COLO668 (cell line): ENCODE data around the gene SMAD5.
A peak's percentile ranks its signal among the peaks of the same experiment; 100 is the strongest.

Source experiments
- DNase-seq: peaks from one replicate; lab custom pipeline; 2025; ENCODE audit not compliant: unreplicated experiment; lab: John Stamatoyannopoulos, UW

Gene SMAD5

DNA sequence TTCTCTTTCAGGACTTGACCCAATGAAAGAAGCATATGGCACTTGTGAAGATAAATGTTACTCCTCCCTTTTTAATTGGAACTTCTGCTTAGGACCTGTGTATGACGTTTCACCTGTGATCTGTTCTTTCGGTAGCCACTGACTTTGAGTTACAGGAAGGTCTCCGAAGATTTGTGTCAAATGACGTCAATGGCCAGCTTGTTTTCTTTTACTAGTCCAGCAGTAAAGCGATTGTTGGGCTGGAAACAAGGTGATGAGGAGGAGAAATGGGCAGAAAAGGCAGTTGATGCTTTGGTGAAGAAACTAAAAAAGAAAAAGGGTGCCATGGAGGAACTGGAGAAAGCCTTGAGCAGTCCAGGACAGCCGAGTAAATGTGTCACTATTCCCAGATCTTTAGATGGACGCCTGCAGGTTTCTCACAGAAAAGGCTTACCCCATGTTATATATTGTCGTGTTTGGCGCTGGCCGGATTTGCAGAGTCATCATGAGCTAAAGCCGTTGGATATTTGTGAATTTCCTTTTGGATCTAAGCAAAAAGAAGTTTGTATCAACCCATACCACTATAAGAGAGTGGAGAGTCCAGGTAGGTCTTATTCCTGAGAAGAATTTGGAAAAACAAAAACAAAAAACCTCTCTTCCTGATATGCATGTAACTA is 21.1 kb downstream of the SMAD5 start:
- DNase-seq: no peak

- no peak for DNase-seq
These were observed 22.4 kb downstream of the SMAD5 start for GRCh38 chr5:136155078-136155477.

GRCh38 chr5:136155761-136156160 is 23.1 kb downstream of the SMAD5 start:
- no peak for DNase-seq

- no peak for DNase-seq
These were observed 24.9 kb downstream of the SMAD5 start for GRCh38 chr5:136157514-136157913.

- DNase-seq: no peak
These were observed 26.8 kb downstream of the SMAD5 start for GRCh38 chr5:136159457-136159856.

- DNase-seq: no peak
These were observed 29.4 kb downstream of the SMAD5 start for GRCh38 chr5:136162008-136162407.

- DNase-seq: no peak
These were observed 31.6 kb downstream of the SMAD5 start for GRCh38 chr5:136164226-136164625.

- no peak for DNase-seq
These were observed 34.3 kb downstream of the SMAD5 start for GRCh38 chr5:136166909-136167308.

DNA sequence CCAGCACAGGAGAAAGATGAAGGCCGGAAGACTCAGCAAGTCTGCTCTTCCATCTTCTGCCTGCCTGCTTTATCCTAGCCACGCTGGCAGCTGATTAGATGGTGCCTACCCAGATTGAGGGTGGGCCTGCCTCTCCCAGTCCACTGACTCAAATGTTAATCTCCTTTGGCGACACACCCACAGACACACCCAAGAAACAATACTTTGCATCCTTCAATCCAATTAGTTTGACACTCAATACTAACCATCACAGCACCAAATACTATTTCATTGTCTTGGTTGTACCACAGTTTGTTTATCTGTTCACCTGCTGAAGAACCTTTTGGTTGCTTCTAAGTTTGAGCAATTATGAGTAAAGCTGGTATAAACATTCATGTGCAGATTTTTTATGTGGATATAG is 36.6 kb downstream of the SMAD5 start:
- DNase-seq: no peak

DNA sequence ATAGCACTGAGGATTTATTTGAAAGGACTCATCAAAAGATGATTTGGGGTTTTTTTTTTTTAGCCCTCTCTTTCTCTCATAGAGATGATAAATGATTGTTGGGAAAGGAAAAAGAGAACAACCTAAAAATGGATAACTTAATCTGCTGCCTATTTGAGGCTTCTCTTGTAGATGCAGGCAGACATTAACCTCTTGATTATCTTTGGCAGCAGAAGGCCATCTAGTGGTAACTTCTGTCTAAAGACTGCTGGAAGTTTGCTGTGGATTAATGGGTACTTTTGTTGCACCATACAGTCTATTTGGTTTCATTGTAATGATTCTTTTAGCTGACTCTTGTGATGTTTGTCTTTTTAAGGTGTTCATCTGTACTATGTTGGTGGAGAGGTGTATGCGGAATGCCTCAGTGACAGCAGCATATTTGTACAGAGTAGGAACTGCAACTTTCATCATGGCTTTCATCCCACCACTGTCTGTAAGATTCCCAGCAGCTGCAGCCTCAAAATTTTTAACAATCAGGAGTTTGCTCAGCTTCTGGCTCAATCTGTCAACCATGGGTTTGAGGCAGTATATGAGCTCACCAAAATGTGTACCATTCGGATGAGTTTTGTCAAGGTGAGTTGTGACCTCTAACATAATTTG is 41.5 kb downstream of the SMAD5 start:
- DNase-seq: no peak

GRCh38 chr5:136182618-136183017 is 50.0 kb downstream of the SMAD5 start:
- DNase-seq: no peak

DNA sequence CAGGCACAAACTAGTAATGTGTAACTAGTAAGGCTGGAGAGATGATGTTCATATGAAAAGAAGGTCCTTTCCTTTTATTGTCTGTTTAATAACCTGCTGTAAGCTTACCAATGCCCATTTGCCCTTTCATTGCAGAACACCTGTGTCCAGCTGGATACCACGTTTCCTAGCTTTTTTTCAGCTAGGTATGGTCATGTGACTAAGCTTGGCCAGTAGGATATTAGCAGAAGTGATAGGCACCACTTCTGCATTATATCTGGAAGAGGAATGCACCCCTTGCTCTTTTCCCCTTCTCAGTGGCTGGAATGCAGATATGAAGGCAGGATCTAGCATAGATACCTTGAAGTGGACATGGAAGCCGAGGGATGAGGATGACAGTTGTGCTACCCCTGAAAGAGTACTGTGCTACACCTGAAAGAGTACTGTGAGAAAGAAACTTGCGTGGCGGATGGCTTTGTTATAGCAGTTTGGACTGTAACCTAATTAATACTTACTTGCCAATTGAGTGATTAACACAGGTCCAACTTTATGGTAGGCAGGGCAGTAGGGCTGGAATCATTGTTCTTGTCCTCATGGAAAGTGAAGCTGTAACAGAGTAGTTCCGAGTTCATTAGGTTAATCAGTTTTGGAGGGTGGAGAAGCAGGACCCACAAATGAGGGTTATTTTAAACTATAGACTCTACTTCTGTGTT is 53.5 kb downstream of the SMAD5 start:
- no peak for DNase-seq

- DNase-seq: no peak
These were observed 54.2 kb downstream of the SMAD5 start for GRCh38 chr5:136186796-136187195.

GRCh38 chr5:136188859-136189258 is 56.2 kb downstream of the SMAD5 start:
- no peak for DNase-seq

DNA sequence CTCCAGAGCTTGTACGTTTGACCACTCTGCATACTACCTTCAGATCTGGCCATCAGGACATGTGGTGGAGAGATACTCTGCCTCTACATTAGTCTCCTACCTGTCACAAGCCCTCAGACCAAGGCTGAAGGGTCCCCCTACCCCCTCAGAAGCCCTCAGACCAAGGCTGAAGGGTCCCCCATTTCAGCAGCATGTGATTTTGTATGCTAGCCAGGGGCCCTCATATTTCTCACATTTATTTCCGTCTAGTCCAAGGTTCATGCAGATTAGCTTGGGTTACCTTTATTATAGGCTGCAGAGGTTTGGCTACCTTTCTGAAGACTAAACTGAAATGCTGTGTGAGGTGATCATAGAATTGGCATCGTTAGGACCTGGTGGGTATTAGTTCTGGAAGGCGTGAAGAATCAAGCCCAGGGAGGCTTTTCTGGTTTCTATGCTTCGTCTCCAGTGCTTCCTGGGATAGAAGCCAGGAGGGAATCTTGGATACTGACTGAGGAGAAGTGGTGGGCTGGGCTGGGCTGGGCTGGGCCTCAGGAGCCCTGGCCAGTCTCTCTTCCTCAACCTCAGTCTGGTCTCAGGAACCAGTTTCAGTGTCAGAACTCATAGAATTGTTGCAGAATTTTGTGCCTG is 57.6 kb downstream of the SMAD5 start:
- no peak for DNase-seq

DNA sequence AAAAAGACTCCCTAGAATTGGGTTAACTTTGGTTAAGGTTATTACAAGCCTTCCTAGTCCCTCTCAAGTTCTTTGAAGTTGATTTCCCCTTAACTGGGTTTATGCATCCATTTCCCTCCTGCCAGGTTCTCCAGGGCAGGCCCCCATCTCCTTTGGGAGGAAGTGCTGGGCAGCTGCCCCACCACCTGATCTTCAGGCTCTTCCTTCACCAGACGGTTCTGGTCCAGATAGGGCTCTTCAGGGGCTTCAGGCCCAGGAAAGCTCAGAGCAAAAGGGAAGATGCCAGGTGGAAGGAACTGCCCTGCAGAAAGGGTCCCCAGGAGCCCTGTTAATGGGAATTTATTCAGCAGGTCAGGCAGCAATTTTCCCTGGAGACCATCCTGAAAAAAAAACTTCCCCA is 58.3 kb downstream of the SMAD5 start:
- DNase-seq: no peak

DNA sequence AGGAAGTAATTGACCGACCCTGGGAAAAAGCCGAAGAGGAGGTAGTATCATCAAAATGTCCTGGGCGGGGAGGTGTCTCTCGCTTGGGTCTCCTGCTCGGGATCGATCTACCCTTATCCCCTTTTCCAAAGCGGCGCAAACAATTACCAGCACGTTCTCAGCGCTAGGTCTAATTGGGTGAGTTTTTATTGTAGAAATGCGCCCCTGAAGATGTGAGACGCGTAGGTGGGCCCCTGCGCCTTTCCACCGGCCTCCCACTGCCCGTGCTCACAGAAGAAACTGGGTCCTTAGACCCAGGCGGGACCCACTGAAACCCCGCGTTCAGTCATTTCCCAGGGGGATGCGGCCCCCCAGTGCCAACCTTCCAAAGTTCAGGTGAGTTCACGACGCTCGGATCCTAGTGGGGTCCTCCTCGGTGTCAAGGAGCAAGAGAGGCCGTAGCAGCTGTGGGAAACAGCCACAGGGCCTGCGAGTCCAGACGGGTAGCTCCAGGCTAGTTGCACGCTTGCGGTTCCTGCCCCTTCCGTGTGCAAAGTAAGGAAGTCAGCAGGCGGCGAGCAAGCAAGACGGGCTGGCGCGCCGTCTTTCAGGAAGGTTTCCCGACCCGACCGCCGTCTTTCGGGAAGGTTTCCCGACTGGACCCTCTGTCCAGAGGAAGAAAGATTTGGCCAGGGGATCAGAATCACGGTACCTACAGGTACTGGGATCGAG is 58.8 kb downstream of the SMAD5 start:
- peak; percentile 21 for DNase-seq

DNA sequence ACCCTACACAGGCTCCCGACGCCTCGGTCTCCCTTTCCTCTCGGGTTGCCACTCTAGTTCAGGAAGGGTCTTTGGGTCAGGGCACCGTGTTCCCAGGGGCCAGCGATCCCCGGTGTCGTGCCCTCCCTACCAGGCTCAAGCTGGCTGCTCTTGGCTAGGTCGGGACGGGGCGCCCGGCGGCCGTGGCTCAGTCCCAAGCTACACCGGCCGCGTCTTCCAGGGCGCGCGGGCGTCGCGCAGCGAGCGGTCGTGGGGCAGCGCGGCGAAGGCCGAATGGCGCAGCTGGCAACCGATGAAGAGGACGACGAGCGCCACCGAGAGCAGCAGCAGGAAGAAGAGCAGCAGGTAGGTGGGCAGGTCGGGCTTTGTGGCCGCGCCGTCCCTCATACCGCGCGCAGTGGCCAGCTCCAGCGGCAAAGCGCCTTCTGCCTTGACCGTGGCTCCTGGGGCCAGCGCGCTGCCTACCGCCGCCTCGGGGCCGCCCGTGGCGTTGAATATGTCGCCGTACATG is 59.4 kb downstream of the SMAD5 start:
- peak; percentile 46 for DNase-seq

- peak; percentile 27 for DNase-seq
These were observed 60.1 kb downstream of the SMAD5 start, which contains the start of gene SMIM32 for GRCh38 chr5:136192526-136193321. Gene SMIM32, minus strand, starts transcription at chr5:136193162. Its CDS starts 638 bp downstream, at chr5:136192524.

GRCh38 chr5:136193322-136193935 is 60.8 kb downstream of the SMAD5 start:
- DNase-seq: no peak
